NCI-H1092 treated with DMSO at 0.1 percent for 48 hours (cell line): ENCODE measurements around the gene FSIP1.

ENCODE experiments used
- DNase-seq: peaks from one replicate; lab custom pipeline; 2025; lab: John Stamatoyannopoulos, UW

FSIP1 gene

GRCh38 chr15:39684233-39684632 lies 98.4 kb downstream of the FSIP1 start:
- DNase-seq: no peak

GRCh38 chr15:39682366-39682765 lies 100.3 kb downstream of the FSIP1 start:
- no peak for DNase-seq

- DNase-seq: no peak
These were observed 101.8 kb downstream of the FSIP1 start for GRCh38 chr15:39680868-39681267.

- DNase-seq: no peak
These were observed 110.0 kb downstream of the FSIP1 start for GRCh38 chr15:39672666-39673065.

DNA sequence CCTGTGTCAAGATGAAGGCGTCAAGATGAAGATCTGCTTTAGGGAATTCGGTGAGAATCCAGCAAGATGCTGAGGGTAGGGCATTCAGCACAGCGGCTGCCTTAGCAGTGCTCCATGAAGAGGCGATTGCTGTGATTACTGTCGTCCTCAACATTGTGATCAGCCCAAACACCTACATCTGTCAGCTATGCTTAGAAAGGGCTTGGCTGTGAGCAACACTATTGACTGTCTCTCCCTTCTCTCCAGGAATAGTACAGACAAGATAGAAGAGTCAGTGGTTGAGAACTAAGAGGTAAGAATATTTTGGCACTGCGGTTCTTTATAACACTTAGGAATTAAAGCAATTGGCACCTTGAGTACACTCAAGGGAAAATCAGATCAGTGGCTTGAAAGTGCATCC lies 110.5 kb downstream of the FSIP1 start:
- no peak for DNase-seq

DNA sequence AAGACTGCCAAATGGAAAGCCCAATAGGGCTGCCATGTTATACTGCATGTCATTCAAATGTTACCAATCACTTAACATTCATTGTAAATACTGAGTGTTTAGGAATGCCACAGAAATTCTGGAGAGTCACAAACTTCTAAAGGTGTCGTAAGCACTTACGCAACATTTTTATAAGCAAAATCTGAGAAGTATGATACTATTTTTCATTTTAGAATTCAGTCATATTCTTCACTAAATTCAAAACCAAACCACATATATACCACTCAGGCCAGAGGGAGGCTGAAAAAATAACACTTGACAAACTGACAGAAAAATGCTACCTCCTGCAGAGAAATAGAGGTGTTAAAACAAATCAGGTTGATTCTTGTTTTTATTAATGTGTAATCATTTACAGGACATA lies 112.0 kb downstream of the FSIP1 start:
- no peak for DNase-seq

- peak; percentile 8 for DNase-seq
These were observed 113.0 kb downstream of the FSIP1 start for GRCh38 chr15:39669661-39670060.

DNA sequence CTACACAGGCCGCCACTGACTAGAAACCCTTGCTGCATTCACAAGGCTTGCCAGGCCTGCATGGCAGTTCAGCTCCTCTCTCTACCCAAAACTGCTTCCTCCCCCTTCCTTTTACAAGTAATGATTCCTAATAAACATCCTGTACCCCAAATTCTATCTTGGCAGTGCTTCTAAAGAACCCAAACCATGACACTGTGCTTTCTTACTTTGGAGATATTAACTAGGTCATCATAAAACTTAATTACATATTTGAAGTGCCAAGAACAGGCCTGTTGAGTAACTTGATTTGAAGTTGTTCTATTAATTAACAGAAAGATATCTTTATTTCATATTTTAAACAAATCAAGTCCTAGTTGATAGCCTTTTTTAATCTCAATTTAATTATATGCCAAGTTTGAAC lies 113.4 kb downstream of the FSIP1 start:
- no peak for DNase-seq

- no peak for DNase-seq
These were observed 114.2 kb downstream of the FSIP1 start for GRCh38 chr15:39668457-39668856.

GRCh38 chr15:39667382-39668127 lies 115.1 kb downstream of the FSIP1 start:
- no peak for DNase-seq

GRCh38 chr15:39666677-39667076 lies 116.0 kb downstream of the FSIP1 start:
- DNase-seq: no peak

DNA sequence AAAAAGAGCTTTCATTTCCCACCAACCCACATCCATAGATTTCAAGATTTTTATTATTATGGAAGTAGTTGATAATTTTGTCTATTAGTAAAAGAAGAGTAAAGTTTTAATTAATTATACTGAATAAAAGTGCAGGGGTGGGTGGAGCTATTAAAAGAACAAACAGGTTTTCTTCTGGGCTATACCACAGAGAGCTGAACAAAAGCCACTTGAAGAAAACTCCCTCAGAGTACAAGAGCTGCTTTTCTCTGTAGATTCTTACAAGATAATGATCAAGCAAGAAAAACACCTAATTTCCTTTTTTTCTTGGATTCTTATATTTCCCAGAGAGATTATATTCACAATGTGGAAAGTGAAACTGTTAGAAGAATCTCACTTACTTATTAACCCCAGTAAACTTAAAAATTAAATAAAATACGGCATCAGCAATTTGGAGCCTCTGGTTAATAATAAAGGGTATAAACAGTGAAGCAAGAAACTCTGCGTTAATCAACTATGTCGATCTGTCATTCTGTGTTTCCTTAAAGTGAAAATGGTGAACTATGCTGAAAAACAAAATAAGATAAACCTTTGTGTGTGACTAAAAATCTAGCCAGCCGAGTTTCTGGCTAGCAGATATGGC lies 116.9 kb downstream of the FSIP1 start:
- DNase-seq: no peak

- DNase-seq: no peak
These were observed 118.9 kb downstream of the FSIP1 start for GRCh38 chr15:39663704-39664250.

DNA sequence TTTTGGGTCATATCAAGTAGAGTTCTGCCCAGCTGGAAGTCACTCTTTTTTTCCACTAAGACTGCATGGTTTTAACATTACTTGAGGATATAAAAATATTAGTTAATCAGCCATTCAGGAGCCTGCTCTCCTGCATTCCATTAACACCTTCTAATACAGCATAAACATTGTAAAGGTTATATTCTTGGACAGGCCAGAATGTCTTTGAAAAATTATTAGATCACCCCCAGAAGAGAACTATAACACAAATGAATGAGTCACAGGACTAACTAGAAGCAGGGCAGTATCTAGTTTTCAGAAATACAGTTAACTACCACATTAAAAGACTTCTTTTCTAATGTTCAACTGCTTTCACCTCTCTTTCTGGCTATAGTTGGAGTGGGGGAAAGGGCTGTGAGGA lies 120.9 kb downstream of the FSIP1 start:
- no peak for DNase-seq

- DNase-seq: no peak
These were observed 123.9 kb downstream of the FSIP1 start for GRCh38 chr15:39658740-39659139.

DNA sequence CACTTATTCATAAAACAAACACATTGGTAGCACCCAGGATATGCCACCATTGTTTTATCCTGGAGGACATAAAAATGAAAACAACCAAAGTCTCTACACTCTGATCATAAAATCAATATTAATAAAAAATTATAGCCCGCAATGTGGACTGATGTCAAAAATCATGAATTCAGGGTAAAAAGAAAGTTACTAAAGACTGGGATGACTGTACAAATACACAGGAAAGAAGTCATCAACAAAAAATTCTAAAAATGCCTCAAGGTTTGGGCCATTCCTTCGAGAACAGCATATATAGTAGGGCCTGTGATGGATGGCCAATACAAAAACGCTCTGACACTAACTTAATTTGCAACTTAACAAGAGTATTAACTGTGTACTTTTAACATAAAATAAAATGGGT lies 125.0 kb downstream of the FSIP1 start:
- DNase-seq: no peak

DNA sequence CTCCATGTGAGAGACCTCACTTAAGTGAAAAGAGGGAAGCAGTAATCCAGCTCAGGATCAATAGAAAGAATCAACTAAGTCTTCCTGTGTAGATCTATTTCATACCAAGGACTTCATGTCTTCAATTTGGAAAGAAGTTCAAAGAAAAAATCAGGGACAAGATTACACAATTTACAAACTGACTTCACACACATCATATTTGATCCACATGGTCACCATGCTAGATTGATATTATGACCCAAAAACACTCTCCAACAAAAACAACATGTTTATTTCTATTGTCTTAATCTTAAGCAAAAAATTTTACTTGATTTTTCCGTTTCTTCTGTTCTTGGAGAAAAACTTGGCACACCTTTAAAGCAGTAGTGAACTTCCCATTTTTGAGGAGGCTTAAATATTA lies 125.5 kb downstream of the FSIP1 start:
- DNase-seq: no peak

- no peak for DNase-seq
These were observed 128.3 kb downstream of the FSIP1 start for GRCh38 chr15:39654304-39654703.

DNA sequence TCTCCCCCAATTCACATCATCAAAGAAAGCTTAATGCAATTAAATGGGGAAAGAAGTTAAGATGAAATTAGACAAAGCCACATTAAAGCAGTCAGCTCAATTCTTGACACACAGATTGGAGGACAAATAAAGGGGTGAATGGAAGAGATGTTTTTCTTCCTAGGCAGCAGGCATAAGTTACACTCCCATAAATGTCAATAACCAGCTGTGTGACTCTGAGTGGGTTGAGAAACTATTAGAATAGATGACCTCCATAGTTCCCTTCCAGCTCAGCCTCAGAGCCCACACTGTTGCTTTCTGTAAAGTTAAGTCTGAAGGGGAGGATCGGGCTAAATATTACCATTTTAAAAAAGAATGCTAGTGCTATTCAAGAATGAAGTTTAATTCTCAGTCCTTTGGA lies 130.8 kb downstream of the FSIP1 start:
- DNase-seq: no peak

- DNase-seq: no peak
These were observed 131.3 kb downstream of the FSIP1 start for GRCh38 chr15:39651295-39651694.

GRCh38 chr15:39649757-39650156 lies 132.9 kb downstream of the FSIP1 start:
- DNase-seq: no peak

- no peak for DNase-seq
These were observed 136.2 kb downstream of the FSIP1 start for GRCh38 chr15:39646425-39646824.

- no peak for DNase-seq
These were observed 136.7 kb downstream of the FSIP1 start for GRCh38 chr15:39645976-39646257.
